Progenitor cell of endocrine pancreas (in vitro differentiated cells): Measurements from ENCODE around the gene GRIK2. TPM values are rescaled to one million over a fixed set of nuclear protein-coding genes. Genes with fewer than 3 reads are reported as not detected.

ENCODE experiments used
- DNase-seq: peaks from one replicate; pipeline ENCODE4 v3.0.0; 2021; ENCODE audit warnings: low spot score; ENCODE audit not compliant: unreplicated experiment
- H3K27ac Mint-ChIP-seq: 2 replicates; pipeline ENCODE4 v1.8.0; 2021; ENCODE audit warnings: mild to moderate bottlenecking, moderate library complexity, mixed read lengths
- H3K27me3 Mint-ChIP-seq: 2 replicates; pipeline ENCODE4 v1.8.0; 2021; ENCODE audit warnings: mixed read lengths
- H3K36me3 Mint-ChIP-seq: 2 replicates; pipeline ENCODE4 v1.8.0; 2022; ENCODE audit warnings: mixed read lengths; ENCODE audit not compliant: insufficient read depth
- H3K4me1 Mint-ChIP-seq: 2 replicates; pipeline ENCODE4 v1.8.0; 2021; ENCODE audit warnings: low read depth, mixed read lengths
- H3K4me3 Mint-ChIP-seq: 2 replicates; pipeline ENCODE4 v1.8.0; 2021; ENCODE audit warnings: low read depth, mild to moderate bottlenecking, moderate library complexity, mixed read lengths
- H3K9me3 Mint-ChIP-seq: 2 replicates; pipeline ENCODE4 v1.8.0; 2021; ENCODE audit warnings: low read depth, mixed read lengths
- total RNA-seq: library from RNA; stranded (reverse); gene quantifications from 2 replicates; pipeline ENCODE4 v1.2.1, GENCODE V29; 2021
- TF ChIP-seq, protein P1 (sequence below): fragments of 200-600 bp; sonication (generic); IDR thresholded peaks from one replicate; pipeline ENCODE4 v1.5.0; 2021; ENCODE audit warnings: antibody characterized with exemption, mild to moderate bottlenecking; ENCODE audit not compliant: unreplicated experiment

GRIK2 gene
- total RNA-seq, 1 donor from 2014 or later, result 6.3 TPM

DNA sequence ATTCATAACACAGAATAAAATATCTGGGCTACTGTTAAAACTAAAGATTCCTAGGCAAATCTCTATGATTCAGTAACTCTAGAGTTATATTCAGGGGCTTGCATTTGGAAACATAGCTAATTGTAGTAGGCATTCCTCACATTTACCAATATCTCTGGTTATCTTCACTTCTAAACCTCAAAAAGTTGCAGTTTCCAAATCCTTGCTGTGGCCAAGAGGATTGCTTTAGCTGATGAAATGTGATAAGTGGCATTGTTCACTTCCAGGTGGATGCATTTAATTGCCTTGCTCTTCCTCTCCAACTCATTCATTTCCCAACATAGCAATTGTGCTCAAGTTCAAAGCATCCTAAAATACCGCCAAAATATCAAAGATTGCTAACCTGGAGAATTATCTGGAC, 246.6 kb downstream of the GRIK2 start:
- no peak overlapping the region for H3K4me3 Mint-ChIP-seq
- no peak for DNase-seq
- TF ChIP-seq, protein P1, sequence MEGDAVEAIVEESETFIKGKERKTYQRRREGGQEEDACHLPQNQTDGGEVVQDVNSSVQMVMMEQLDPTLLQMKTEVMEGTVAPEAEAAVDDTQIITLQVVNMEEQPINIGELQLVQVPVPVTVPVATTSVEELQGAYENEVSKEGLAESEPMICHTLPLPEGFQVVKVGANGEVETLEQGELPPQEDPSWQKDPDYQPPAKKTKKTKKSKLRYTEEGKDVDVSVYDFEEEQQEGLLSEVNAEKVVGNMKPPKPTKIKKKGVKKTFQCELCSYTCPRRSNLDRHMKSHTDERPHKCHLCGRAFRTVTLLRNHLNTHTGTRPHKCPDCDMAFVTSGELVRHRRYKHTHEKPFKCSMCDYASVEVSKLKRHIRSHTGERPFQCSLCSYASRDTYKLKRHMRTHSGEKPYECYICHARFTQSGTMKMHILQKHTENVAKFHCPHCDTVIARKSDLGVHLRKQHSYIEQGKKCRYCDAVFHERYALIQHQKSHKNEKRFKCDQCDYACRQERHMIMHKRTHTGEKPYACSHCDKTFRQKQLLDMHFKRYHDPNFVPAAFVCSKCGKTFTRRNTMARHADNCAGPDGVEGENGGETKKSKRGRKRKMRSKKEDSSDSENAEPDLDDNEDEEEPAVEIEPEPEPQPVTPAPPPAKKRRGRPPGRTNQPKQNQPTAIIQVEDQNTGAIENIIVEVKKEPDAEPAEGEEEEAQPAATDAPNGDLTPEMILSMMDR, result no peak
- H3K4me1 Mint-ChIP-seq, result peaks cover 2% of the 10 kb centered on the region
- H3K27ac Mint-ChIP-seq, result no peak overlapping the region
- H3K27me3 Mint-ChIP-seq, result no peaks in the 10 kb centered on the region
- no peaks in the 10 kb centered on the region for H3K36me3 Mint-ChIP-seq
- no peaks in the 10 kb centered on the region for H3K9me3 Mint-ChIP-seq

DNA sequence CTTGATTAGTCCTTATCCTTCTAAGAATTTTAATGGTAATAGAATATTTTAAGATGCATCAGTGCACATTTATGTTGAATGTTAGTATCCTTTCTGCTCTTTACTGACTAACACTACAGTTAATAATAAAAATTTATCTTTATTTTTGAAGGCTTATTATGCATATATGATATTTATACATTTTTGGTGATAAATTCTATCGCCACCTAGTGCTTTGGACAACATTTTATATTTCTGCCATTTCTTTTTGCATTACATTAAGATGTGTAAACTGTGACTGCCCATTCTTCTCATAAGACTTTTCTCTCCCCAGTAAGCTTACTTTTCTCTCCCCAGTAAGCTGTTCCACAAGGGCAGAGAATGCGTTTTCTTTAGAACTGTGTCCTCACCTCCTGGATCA, 252.3 kb downstream of the GRIK2 start:
- TF ChIP-seq, protein P1, result no peak
- H3K4me1 Mint-ChIP-seq, result peaks cover 2% of the 10 kb centered on the region
- no peaks in the 10 kb centered on the region for H3K9me3 Mint-ChIP-seq
- H3K27me3 Mint-ChIP-seq, result no peaks in the 10 kb centered on the region
- H3K36me3 Mint-ChIP-seq, result no peaks in the 10 kb centered on the region
- no peak for DNase-seq
- no peak overlapping the region for H3K4me3 Mint-ChIP-seq
- H3K27ac Mint-ChIP-seq, result no peak overlapping the region

DNA sequence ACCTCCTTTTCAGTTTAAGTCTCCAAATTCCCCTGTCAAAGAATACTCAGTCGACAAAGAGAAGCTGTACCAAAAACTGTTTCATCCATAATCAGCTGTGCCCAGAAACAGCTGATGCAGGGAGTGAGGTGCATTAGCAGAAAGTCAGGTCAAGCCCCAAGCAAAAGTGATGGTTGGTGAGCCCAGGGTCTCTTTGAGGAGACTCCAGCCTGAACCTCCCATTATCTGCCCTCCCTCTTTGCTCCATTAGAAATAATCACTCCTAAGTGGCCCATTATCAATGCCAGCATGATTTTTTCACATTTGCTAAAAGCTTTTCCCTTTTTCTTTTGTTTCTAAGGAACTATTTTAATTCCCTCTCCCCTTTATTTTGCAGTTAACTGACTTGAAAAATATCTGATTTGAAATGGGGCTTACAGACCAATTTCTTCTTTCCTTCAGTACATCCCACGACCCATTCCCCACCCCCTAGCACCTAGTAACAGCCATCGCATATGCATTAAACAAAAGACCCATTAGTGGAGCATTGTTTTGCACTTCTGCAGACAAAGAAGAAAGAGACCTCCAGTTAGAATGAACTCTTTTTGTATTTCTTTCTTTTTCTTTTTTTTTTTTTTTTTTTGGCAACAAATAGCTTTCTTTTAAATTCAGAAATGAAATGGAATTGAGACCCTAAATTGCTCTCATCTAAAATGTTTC, 257.0 kb downstream of the GRIK2 start:
- TF ChIP-seq, protein P1, result no peak
- Mint-ChIP-seq H3K4me1 (no peaks in the 10 kb centered on the region), H3K27me3 (no peaks in the 10 kb centered on the region), H3K4me3 (no peak overlapping the region), H3K36me3 (no peaks in the 10 kb centered on the region), H3K27ac (no peak overlapping the region), H3K9me3 (no peaks in the 10 kb centered on the region)
- no peak for DNase-seq

DNA sequence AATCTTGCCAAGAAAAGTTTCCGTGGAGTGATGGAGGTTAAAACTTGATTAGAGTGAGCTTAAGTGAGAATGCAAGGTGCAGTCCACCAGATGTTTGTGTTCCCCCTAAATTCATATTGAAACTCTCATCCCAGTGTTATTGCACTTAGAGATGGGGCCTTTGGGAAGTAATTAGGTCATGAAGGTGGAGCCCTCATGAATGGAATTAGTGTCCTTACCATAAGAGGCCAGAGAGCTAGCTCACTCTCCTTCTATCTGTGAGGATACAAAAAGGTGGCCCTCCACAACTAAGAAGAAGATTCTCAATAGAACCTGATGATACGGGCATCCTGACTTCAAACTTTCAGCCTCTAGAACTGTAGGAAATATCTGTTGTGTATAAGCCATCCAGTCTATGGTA, 258.6 kb downstream of the GRIK2 start:
- TF ChIP-seq, protein P1, result no peak
- no peak overlapping the region for H3K27ac Mint-ChIP-seq
- H3K27me3 Mint-ChIP-seq, result no peaks in the 10 kb centered on the region
- no peak for DNase-seq
- H3K36me3 Mint-ChIP-seq, result no peaks in the 10 kb centered on the region
- no peak overlapping the region for H3K4me3 Mint-ChIP-seq
- no peaks in the 10 kb centered on the region for H3K4me1 Mint-ChIP-seq
- H3K9me3 Mint-ChIP-seq, result no peaks in the 10 kb centered on the region

DNA sequence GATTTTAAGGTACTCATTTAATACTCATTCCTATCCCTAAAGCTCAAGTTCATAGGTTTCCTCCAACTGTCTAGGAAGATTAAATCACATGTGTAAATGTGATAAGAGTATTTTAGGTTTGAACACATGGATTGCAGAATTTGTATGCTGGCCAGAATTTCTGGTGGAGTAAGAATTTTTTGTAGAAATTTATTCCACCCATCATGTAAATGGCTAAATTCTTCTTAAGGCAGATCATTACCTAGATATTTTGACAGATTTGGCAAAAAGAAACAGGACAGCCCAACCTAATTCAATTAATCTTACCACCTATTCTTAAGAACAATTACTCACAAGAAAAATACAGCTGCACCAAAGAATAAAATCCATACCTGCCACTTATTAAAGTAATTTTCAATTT, 261.6 kb downstream of the GRIK2 start:
- peaks cover 3% of the 10 kb centered on the region for H3K9me3 Mint-ChIP-seq
- DNase-seq, result no peak
- TF ChIP-seq, protein P1, result no peak
- no peak overlapping the region for H3K4me3 Mint-ChIP-seq
- no peaks in the 10 kb centered on the region for H3K27me3 Mint-ChIP-seq
- no peak overlapping the region for H3K27ac Mint-ChIP-seq
- H3K36me3 Mint-ChIP-seq, result no peaks in the 10 kb centered on the region
- H3K4me1 Mint-ChIP-seq, result no peaks in the 10 kb centered on the region
